Measurements from ENCODE around the gene PLEKHA6. TPM values are rescaled to one million over a fixed set of nuclear protein-coding genes. Genes with fewer than 3 reads are reported as not detected.

PLEKHA6 gene
- total RNA-seq, 1 experiment from 2014 or later, result 2.1 TPM

- H4K5ac ChIP-seq (ENCODE audit: insufficient read length, low read depth, low read length), result no peak overlapping the region
- no peak overlapping the region for H3K27ac ChIP-seq (ENCODE audit: insufficient read length, low read depth, low read length)
- H2BK15ac ChIP-seq (ENCODE audit: low read depth, low read length), result no peak overlapping the region
- no peaks in the 10 kb centered on the region for H3K27me3 ChIP-seq (ENCODE audit: insufficient read depth, low read length)
- Mint-ChIP-seq H3K4me1 (peaks cover 12% of the 10 kb centered on the region in 2 experiments), H3K27me3 (ENCODE audit: low read depth) (no peaks in the 10 kb centered on the region), H3K4me3 (no peak overlapping the region), H3K36me3 (ENCODE audit: insufficient read depth in 1 of 3, low read depth in 3 of 3) (peaks cover 0 to 5% (median 0%) of the 10 kb centered on the region in 3 experiments; a peak in 2 of 7 replicates), H3K9me3 (no peaks in the 10 kb centered on the region), H3K27ac (no peak overlapping the region)
- H3K9me3 ChIP-seq (ENCODE audit: control insufficient read depth, low read depth, low read length), result no peaks in the 10 kb centered on the region
- no peaks in the 10 kb centered on the region for H3K79me2 ChIP-seq (ENCODE audit: insufficient read depth, low read length)
- peaks cover 6% of the 10 kb centered on the region; the same call in 1 of the 2 replicates for H3K4me1 ChIP-seq (ENCODE audit: insufficient read depth, low read length)
- no peak overlapping the region for H2BK20ac ChIP-seq (ENCODE audit: low read depth, low read length, poor library complexity, severe bottlenecking)
- no peak overlapping the region for H2BK12ac ChIP-seq (ENCODE audit: insufficient read length, low read depth, low read length)
- no peak for DNase-seq
- no peak overlapping the region for H3K4me2 ChIP-seq (ENCODE audit: insufficient read depth, insufficient read length, low read length)
- H4K20me1 ChIP-seq (ENCODE audit: control insufficient read depth, insufficient read depth, insufficient read length), result peaks cover 2% of the 10 kb centered on the region
- H2AFZ ChIP-seq (ENCODE audit: low read length), result no peak overlapping the region
- no peak overlapping the region for H3T11ph ChIP-seq (ENCODE audit: low read length)
- no peak overlapping the region for H3K18ac ChIP-seq (ENCODE audit: insufficient read length, low read depth, low read length)
- no peak overlapping the region for H2AK5ac ChIP-seq (ENCODE audit: insufficient read length, low read length)
- H3K4ac ChIP-seq (ENCODE audit: low read depth, low read length), result no peak overlapping the region
- no peak overlapping the region for H4K8ac ChIP-seq (replicated peaks; ENCODE audit: insufficient read length, low read depth, low read length)
- no peak overlapping the region for H3K56ac ChIP-seq (ENCODE audit: insufficient read length, low read depth, low read length)
- no peak overlapping the region for H3K14ac ChIP-seq (ENCODE audit: insufficient read depth, low read length)
- no peak overlapping the region for H3K23ac ChIP-seq (ENCODE audit: insufficient read length, low read depth, low read length)
- H2BK5ac ChIP-seq (ENCODE audit: insufficient read length, low read length), result no peak overlapping the region
- TF ChIP-seq CTCF (conservative IDR thresholded peaks at IDR 0.05), result no peak
- no peaks in the 10 kb centered on the region for H3K79me1 ChIP-seq (ENCODE audit: insufficient read depth, low read depth, low read length, poor library complexity, severe bottlenecking)
- H3K23me2 ChIP-seq (ENCODE audit: insufficient read length, low read depth, low read length, poor library complexity, severe bottlenecking), result no peaks in the 10 kb centered on the region
- whole genome bisulfite sequencing (ENCODE audit: extremely low coverage, insufficient read length, low lambda C conversion rate), result no CpG with 5 or more reads among the region's 4 CpGs
- no peak overlapping the region for H4K91ac ChIP-seq (ENCODE audit: insufficient read length, low read depth, low read length)
- no peak overlapping the region for H3K9ac ChIP-seq (ENCODE audit: extremely low read depth, insufficient read length, low read length)
- no peak overlapping the region for H2BK120ac ChIP-seq (ENCODE audit: low read depth, low read length, poor library complexity, severe bottlenecking)
Measured at GRCh38 chr1:204246876-204247275, 112.9 kb downstream of the PLEKHA6 start.
